Activated CD8-positive, alpha-beta memory T cell treated with anti-CD3 and anti-CD28 coated beads, Interleukin-2, amount 50 U/mL, for 24 hours (primary cell): Measurements from ENCODE around the gene ZFP1.

ENCODE experiments used
- DNase-seq: peaks from one replicate; pipeline ENCODE4 v3.0.0-alpha.2; 2020; ENCODE audit errors: extremely low read depth

Gene ZFP1

DNA sequence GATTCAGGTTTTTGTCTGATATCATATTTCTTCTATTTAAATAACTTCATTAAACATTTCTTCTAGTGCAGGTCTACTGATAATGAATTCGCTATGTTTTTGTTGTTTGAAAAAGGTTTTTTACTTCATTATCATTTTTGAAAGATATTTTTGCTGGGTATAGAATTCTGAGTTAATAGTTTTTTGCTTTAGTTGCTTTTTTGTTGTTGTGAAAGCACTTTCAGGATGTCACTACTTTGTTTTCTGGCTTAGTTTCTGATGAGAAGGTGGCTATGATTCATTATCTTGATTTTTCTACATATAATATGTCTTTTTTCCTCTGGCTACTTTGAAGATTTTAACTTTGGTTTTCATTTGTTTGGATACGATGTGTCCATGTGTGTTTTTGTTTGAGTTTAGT, 3.5 kb downstream of the ZFP1 start:
- no peak for DNase-seq

- no peak for DNase-seq
These were observed 4.3 kb downstream of the ZFP1 start for GRCh38 chr16:75152635-75153034.

GRCh38 chr16:75160386-75160785, 12.1 kb downstream of the ZFP1 start:
- no peak for DNase-seq

DNA sequence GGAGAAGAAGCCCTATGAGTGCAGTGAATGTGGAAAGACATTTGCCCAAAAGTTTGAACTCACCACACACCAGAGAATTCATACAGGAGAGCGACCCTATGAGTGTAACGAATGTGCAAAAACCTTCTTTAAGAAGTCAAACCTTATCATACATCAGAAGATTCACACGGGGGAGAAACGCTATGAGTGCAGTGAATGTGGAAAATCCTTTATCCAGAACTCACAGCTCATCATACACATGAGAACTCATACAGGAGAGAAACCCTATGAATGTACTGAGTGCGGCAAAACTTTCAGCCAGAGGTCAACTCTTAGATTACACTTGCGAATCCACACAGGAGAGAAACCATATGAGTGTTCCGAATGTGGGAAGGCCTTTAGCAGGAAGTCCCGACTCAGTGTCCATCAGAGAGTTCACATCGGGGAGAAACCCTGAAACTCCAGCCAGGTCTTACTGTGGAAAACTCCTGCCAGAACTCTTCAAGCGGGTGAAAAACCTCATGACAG, 21.6 kb downstream of the ZFP1 start:
- no peak for DNase-seq

DNA sequence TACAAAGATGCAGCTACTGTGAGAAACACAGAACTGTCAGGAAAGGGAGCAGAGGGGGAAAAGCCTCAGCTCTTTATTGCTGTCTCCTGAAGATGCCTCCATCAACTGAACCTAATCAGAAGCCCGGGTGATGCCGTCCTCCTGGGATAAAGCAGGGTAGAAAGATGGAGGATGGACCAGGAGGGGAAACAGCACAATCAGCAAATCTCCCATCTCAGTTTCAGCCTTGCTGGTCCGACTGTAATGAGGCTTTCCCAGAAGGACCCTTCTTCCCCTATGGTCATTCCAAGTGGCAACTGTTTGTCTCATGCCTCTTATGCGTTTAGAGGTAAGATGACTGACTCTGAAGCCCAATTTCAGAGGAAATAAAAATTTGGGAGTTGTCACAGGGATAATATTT, 24.3 kb downstream of the ZFP1 start:
- DNase-seq = no peak

DNA sequence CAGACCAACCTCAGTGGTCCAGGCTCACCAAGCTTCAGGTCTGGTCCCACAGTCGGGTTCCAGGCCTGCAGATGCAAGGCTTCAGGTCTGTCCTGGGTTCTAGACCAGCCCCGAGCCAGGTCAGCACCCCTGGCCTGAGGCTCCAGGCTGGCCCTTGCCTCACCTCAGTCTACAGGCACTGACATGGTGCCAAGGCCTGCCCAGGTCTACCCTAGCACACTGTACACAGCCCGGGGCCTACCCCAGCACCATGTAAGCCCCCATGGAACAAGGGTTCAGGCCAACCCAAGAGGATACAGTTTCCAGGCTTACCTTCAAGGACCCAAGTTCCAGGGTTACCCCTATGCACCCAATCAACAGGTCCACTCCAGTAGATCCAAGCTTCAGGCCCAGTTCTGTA, 26.8 kb downstream of the ZFP1 start:
- DNase-seq = no peak

DNA sequence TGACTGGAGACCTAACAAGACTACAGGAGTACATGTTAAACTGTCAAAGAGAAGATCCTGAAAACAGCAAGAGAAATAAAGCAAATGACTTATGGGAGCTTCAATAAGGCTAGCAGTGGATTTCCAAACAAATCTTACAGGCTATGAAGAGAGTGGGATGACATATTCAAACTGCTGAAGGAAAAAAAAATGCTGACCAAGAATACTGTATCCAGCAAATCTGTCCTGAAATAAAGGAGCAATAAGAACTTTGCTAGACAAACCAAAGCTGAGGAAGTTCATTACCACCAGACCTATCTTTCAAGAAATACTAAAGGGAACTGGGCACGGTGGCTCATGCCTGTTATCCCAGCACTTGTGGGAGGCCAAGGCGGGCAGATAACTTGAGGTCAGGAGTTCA, 28.6 kb downstream of the ZFP1 start:
- no peak for DNase-seq

GRCh38 chr16:75179208-75179607, 30.9 kb downstream of the ZFP1 start:
- no peak for DNase-seq

DNA sequence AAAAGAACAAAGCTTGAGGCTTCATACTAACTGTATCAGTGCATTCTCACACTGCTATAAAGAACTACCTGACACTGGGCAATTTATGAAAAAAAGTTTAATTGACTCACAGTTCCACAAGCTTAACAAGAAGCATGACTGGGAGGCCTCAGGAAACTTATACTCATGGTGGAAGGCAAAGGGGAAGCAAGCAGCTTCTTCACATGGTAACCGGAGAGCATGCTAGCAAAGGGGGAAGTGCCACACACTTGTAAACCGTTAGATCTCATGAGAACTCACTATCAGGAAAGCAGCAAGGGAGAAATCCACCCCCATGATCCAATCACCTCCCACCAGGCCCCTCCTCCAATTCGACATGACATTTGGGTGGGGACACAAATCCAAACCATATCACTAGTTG, 33.3 kb downstream of the ZFP1 start:
- DNase-seq = no peak

DNA sequence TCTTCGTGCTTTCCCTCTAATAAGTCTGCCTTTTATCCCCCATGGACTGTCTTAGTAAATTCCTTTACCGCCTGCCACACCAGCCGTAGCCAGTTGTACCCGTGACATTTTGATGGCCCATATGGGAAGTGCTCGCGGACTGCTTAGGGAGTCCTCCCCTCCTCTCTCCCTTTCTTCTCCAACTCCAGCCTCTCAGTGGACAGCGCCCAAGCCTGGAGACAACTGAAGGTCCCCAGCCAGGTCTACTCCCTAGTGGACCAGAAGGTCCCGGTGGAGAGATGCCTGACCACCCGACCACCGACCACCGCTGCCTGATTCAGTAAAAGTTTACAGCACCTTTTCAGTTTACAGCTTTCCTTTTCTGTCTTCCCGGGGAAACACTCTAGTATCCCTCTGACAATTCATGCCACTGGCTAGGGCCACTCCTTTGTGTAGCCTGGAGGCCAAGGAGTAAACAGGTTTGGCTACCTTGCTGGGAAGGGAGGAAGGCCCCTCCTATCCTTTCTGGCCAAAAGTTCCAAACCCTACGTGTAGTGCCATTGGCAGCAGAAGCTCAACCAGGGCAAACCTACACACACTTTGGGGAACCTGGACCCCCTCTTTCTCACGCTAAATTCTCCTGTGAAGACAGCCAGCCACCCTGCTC, 40.6 kb downstream of the ZFP1 start:
- no peak for DNase-seq

- DNase-seq = no peak
These were observed 41.4 kb downstream of the ZFP1 start for GRCh38 chr16:75189638-75190245.

GRCh38 chr16:75192606-75193264, 44.4 kb downstream of the ZFP1 start:
- no peak for DNase-seq

DNA sequence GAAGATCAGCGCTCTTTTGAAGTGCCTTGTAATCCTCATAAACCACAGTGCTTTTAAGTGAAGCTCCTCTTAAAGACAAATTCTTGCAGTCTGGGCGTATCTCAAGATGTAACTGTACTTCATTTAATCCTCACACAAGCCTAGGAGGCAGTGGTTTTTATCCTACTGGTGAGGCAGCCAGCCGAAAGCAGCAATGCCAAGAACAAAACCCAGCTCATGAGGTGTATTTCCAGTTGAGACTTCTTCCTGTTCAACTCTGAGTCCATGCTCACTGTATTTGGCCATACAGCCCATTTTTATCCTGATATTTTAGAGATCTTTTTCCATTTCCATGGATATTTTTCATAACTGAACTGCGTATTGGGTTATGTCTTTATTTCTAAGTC, 44.9 kb downstream of the ZFP1 start:
- no peak for DNase-seq

GRCh38 chr16:75193730-75194444, 45.6 kb downstream of the ZFP1 start:
- no peak for DNase-seq

DNA sequence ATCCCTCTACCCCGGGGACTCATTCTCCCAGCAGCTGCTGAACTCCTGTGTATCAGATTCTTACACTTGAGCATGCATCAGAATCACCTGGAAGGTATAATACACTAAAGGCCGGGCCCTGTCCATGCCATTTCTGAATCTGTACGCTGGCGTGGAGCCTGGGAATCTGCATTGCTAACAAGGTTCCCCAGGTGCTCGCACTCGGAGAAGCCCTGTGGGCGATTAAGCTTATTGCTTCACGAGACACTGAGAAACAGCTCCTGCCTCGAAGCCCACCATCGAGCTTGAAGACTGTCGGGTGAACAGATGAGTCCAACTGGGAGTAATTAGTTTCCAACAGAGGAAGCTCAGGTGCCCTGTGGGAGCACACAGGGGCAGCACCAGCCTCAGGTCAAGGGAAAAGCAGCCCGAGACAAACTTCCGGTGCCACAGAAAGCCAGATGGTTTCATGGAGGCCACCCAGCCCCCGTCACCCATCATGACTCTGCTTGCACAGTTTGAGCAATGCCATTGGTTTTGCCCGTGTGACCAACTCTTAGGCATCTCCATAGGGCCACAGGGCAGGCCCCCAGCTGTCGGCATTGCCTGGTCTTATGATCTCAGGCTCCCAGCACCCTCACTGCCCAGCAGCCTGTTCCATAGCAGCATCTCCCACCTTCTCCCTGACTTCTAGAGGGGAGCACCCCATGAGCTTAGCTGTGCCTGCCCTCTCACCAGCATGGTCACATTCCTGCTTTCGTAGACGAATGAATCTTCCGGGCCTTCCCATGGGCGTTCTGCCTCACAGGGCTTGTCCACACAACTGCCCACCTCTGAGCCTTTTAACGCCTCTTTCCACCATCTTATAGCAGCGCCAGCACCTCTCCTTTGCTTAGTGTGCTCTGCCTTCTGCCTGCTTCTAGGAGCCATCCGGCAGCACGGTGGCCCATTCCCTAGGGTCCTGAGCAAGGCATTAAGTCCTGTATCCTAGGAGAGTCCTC, 47.8 kb downstream of the ZFP1 start:
- DNase-seq = no peak

GRCh38 chr16:75196836-75197235, 48.5 kb downstream of the ZFP1 start:
- no peak for DNase-seq

DNA sequence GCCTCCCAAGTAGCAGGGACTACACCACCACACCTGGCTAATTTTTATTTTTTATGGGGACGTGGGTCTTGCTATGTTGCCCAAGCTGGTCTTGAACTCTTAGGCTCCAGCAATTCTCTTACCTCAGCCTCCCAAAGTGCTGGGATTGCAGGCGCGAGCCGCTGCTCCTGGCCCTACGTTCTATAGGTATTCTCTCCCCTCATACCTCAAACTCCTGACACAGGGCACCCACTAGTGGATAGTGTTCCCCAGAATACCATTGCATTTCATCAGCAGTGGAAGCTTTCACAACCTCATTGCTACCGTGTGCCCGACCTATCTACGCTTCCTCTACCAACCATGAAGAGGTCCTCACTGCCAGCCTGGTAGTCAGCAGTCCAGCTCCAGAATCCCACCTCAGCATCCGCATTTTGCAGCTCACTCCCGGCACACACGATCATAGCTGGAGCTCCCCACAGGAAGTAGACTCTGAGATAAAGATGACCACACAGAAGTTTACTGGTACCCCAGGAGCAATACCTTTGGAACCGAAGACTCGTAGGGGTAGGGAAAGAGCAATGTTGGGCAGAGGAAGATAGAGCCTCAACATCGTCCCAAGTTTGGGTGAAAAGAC, 49.3 kb downstream of the ZFP1 start:
- no peak for DNase-seq

- no peak for DNase-seq
These were observed 49.8 kb downstream of the ZFP1 start for GRCh38 chr16:75198135-75198600.

DNA sequence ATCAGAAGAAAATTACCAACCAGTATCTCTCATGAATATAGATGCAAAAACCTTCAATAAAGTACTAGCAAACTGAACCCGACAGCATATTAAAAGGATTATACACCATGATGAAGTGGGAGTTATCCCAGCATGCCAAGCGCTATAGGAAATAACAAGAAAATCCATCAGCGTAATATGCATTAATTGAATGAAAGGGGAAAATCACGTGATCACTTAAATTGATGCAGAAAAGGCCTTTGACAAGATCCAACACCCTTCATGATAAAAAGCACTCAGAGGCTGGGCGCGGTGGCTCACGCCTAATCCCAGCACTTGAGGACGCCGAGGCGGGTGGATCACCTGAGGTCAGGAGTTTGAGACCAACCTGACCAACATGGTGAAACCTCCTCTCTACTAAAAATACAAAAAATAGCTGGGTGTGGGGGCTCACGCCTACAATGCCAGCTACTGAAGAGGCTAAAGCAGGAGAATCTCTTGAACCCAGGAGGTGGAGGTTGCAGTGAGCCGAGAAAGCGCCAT, 53.8 kb downstream of the ZFP1 start:
- DNase-seq = no peak

DNA sequence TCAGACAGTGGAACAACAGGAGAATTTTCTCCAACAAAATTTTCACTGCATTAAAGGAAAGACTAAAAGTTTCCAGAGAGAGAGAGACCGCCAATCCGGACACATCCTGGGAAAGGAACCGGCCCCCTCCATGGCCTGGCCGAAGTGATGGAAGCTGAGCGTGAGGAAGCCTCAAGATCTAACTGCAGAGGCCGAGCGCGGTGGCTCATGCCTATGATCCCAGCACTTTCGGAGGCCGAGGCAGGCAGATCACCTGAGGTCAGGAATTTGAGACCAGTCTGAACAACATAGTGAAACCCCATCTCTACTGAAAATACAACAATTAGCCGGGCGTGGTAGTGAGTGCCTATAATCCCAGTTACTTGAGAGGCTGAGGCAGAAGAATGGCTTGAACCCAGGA, 54.8 kb downstream of the ZFP1 start:
- no peak for DNase-seq
